GM19467 (cell line): ENCODE data around the gene LRRC37B.
"Not testable (repeated sequence)": the region's sequence is repeated elsewhere in the genome, so short reads cannot be mapped to it uniquely, and the experiment has no call there.

Experiments
- ATAC-seq: cut with Tn5 transposase; IDR thresholded peaks from one replicate; pipeline ENCODE4 v1.9.1; 2021; ENCODE audit warnings: mild to moderate bottlenecking, moderate library complexity; ENCODE audit not compliant: unreplicated experiment

The LRRC37B gene

GRCh38 chr17:32041306-32041875 is 34.2 kb downstream of the LRRC37B start:
- not testable (repeated sequence) for ATAC-seq

GRCh38 chr17:32042266-32042665 is 35.1 kb downstream of the LRRC37B start:
- not testable (repeated sequence) for ATAC-seq

GRCh38 chr17:32045611-32046010 is 38.4 kb downstream of the LRRC37B start:
- ATAC-seq, result not testable (repeated sequence)

GRCh38 chr17:32047663-32048062 is 40.5 kb downstream of the LRRC37B start:
- ATAC-seq, result not testable (repeated sequence)

- ATAC-seq, result not testable (repeated sequence)
Measured at GRCh38 chr17:32054985-32055384, 47.8 kb downstream of the LRRC37B start.

- ATAC-seq, result not testable (repeated sequence)
Measured at GRCh38 chr17:32055425-32055824, 48.2 kb downstream of the LRRC37B start.

- ATAC-seq, result not testable (repeated sequence)
Measured at GRCh38 chr17:32056500-32056899, 49.3 kb downstream of the LRRC37B start.

- ATAC-seq, result not testable (repeated sequence)
Measured at GRCh38 chr17:32057460-32058105, 50.4 kb downstream of the LRRC37B start.

- not testable (repeated sequence) for ATAC-seq
Measured at GRCh38 chr17:32060695-32061094, 53.5 kb downstream of the LRRC37B start.

GRCh38 chr17:32061840-32062239 is 54.7 kb downstream of the LRRC37B start:
- not testable (repeated sequence) for ATAC-seq

- ATAC-seq, result not testable (repeated sequence)
Measured at GRCh38 chr17:32064091-32064490, 56.9 kb downstream of the LRRC37B start.

- not testable (repeated sequence) for ATAC-seq
Measured at GRCh38 chr17:32066123-32066680, 59.0 kb downstream of the LRRC37B start.

GRCh38 chr17:32066863-32067642 is 59.9 kb downstream of the LRRC37B start:
- ATAC-seq, result peak; percentile 51

GRCh38 chr17:32069067-32069466 is 61.9 kb downstream of the LRRC37B start:
- ATAC-seq, result not testable (repeated sequence)

GRCh38 chr17:32071961-32072360 is 64.8 kb downstream of the LRRC37B start:
- peak; percentile 92 for ATAC-seq

- ATAC-seq, result not testable (repeated sequence)
Measured at GRCh38 chr17:32073131-32073530, 65.9 kb downstream of the LRRC37B start.

- peak; percentile 81 for ATAC-seq
Measured at GRCh38 chr17:32079753-32080152, 72.6 kb downstream of the LRRC37B start.

- ATAC-seq, result not testable (repeated sequence)
Measured at GRCh38 chr17:32083550-32083979, 76.4 kb downstream of the LRRC37B start.

GRCh38 chr17:32084003-32084941 is 77.1 kb downstream of the LRRC37B start:
- not testable (repeated sequence) for ATAC-seq
